ENCODE measurements around the gene PSMG4. TPM values are rescaled to one million over a fixed set of nuclear protein-coding genes. Genes with fewer than 3 reads are reported as not detected.

PSMG4 gene
- total and polyA plus RNA-seq, 9 of the 15 experiments (the other 6 are each of a cell fraction or from before 2014, with no cell fraction given): 12.9 to 185 (median 52.0) TPM

DNA sequence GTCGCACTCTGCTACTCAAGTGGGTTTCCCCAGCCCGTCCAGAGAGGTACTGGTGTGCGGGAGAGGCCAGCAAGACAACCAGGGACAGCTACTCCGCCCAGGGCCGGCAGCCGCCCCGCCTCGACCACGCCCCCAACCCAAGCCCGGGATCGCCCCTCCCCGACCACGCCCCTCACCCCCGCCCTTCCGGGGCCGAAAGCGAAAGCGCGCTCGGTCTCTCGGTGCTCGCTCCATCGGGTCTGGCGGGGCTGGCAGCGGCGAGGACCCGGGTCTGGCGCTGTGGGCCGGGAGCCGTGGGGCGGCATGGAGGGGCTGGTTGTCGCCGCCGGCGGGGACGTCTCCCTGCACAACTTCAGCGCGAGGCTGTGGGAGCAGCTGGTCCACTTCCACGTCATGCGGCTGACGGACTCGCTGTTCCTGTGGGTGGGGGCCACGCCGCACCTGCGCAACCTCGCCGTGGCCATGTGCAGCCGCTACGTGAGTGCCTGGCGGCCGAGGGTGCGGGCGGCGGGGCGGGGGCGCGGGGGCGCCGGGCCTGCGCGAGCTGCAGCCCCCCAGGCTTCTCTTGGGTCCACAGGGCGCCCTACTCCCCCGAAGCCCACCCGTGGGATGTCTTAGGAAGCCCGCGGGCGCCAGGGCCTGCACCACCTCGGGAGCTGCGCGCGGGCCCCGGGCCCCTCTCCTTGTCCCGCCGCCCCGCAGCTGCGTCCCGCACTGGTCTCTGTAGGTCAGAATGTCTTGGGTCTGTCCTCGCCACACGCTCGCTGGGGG is at the start of gene PSMG4 (continued):
- TF ChIP-seq, protein P1, sequence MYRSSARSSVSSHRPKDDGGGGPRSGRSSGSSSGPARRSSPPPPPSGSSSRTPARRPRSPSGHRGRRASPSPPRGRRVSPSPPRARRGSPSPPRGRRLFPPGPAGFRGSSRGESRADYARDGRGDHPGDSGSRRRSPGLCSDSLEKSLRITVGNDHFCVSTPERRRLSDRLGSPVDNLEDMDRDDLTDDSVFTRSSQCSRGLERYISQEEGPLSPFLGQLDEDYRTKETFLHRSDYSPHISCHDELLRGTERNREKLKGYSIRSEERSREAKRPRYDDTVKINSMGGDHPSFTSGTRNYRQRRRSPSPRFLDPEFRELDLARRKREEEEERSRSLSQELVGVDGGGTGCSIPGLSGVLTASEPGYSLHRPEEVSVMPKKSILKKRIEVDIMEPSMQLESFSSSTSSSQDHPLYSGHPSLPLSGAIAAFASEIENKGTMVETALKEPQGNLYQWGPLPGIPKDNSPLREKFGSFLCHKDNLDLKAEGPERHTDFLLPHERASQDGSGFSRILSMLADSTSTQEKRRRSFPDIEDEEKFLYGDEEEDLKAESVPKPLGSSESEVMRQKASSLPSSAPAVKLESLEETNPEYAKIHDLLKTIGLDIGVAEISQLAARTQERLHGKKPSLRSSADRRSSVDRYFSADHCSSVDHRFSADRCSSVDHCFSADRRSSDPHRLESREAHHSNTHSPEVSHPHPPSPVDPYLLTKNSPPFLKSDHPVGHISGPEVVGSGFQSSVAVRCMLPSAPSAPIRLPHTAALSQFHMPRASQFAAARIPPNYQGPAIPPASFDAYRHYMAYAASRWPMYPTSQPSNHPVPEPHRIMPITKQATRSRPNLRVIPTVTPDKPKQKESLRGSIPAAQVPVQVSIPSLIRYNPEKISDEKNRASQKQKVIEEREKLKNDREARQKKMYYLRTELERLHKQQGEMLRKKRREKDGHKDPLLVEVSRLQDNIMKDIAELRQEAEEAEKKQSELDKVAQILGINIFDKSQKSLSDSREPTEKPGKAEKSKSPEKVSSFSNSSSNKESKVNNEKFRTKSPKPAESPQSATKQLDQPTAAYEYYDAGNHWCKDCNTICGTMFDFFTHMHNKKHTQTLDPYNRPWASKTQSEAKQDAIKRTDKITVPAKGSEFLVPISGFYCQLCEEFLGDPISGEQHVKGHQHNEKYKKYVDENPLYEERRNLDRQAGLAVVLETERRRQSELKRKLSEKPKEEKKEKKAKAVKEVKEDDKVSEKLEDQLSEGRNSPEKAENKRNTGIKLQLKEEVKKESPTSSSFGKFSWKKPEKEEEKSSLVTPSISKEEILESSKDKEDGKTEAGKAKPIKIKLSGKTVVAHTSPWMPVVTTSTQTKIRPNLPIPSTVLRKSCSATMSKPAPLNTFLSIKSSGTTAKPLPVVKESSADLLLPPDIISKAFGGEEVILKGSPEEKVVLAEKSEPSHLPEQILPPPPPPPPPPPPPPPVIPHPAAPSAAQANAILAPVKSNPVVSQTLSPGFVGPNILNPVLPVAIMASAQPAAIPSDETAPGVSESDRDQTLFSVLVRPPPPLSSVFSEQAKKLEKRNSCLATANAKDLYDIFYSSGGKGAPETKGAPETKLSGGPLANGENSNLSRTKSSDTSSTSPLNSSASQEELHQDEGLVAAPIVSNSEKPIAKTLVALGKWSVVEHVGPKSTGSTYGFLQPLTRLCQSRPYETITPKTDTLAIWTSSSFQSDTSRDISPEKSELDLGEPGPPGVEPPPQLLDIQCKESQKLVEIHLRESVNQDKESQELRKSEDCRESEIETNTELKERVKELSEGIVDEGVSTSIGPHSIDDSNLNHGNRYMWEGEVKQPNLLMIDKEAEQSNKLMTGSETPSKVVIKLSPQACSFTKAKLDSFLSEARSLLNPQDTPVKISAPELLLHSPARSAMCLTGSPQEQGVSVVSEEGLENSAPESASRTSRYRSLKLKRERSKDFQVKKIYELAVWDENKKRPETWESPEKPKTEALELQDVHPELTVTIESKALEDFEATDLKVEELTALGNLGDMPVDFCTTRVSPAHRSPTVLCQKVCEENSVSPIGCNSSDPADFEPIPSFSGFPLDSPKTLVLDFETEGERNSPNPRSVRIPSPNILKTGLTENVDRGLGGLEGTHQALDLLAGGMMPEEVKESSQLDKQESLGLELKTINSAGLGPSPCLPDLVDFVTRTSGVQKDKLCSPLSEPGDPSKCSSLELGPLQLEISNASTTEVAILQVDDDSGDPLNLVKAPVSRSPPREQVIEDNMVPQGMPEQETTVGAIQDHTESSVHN (IDR thresholded peaks at IDR 0.05; ENCODE audit: borderline replicate concordance in 1 of 2, low read depth in 1 of 2): no peak
- TF ChIP-seq MAZ (CRISPR knock-in tag; conservative IDR thresholded peaks at IDR 0.05 in 1 of 2, IDR thresholded peaks at IDR 0.05 in 1 of 2) (peak; percentile 97 to 99), RB1 (IDR thresholded peaks at IDR 0.05; ENCODE audit: low read depth) (peak; percentile 92), ZNF263 (CRISPR knock-in tag; IDR thresholded peaks at IDR 0.05; ENCODE audit: borderline replicate concordance) (no peak), FIP1L1 (IDR thresholded peaks at IDR 0.05; ENCODE audit: low read depth, low read length, poor library complexity, severe bottlenecking) (no peak), MYNN (IDR thresholded peaks at IDR 0.05) (no peak; the same call in 1 of the 2 replicates), MYNN (CRISPR knock-in tag; IDR thresholded peaks at IDR 0.05) (no peak), GABPB1 (CRISPR knock-in tag; IDR thresholded peaks at IDR 0.05) (peak; percentile 76), BRD4 (IDR thresholded peaks at IDR 0.05) (no peak), ZBTB1 (CRISPR knock-in tag; IDR thresholded peaks at IDR 0.05; ENCODE audit: borderline replicate concordance, low read depth) (no peak; the same call in 1 of the 2 replicates), IFI16 (CRISPR knock-in tag; IDR thresholded peaks at IDR 0.05) (no peak), NCOA1 (IDR thresholded peaks at IDR 0.05; ENCODE audit: low read depth) (peak; percentile 31; the same call in 1 of the 2 replicates), MCM5 (IDR thresholded peaks at IDR 0.05; ENCODE audit: low read depth) (no peak), MEIS2 (IDR thresholded peaks at IDR 0.05; ENCODE audit: partially characterized antibody) (no peak), SAFB (IDR thresholded peaks at IDR 0.05; ENCODE audit: borderline replicate concordance, low read depth, low read length) (0 out of 2 replicates have a peak, but pooled peaks have one; percentile 34), NBN (IDR thresholded peaks at IDR 0.05; ENCODE audit: low read depth) (no peak), LARP7 (IDR thresholded peaks at IDR 0.05) (no peak), ETV6 (IDR thresholded peaks at IDR 0.05; ENCODE audit: borderline replicate concordance in 1 of 2, low read depth in 2 of 2, low read length in 1 of 2) (no peak), ETV6 (CRISPR knock-in tag; IDR thresholded peaks at IDR 0.05; ENCODE audit: borderline replicate concordance) (peak; percentile 36; the same call in 1 of the 2 replicates)
- TF ChIP-seq, protein P2, sequence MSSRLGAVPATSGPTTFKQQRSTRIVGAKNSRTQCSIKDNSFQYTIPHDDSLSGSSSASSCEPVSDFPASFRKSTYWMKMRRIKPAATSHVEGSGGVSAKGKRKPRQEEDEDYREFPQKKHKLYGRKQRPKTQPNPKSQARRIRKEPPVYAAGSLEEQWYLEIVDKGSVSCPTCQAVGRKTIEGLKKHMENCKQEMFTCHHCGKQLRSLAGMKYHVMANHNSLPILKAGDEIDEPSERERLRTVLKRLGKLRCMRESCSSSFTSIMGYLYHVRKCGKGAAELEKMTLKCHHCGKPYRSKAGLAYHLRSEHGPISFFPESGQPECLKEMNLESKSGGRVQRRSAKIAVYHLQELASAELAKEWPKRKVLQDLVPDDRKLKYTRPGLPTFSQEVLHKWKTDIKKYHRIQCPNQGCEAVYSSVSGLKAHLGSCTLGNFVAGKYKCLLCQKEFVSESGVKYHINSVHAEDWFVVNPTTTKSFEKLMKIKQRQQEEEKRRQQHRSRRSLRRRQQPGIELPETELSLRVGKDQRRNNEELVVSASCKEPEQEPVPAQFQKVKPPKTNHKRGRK (tag; IDR thresholded peaks at IDR 0.05): no peak
